Measurements from ENCODE around the gene PLXNA1.

Gene PLXNA1

GRCh38 chr3:126952261-126952982, 30.5 kb upstream of the PLXNA1 start:
- TF ChIP-seq TAF1 (IDR thresholded peaks at IDR 0.05; ENCODE audit: low read depth, low read length): no peak
- FAIRE-seq (no peak), DNase-seq (ENCODE audit: insufficient read length, low spot score) (no peak)

- no peak for FAIRE-seq
- TF ChIP-seq POLR2A (IDR thresholded peaks at IDR 0.05; ENCODE audit: low read depth, low read length): no peak
- TF ChIP-seq TAF1 (IDR thresholded peaks at IDR 0.05; ENCODE audit: low read depth, low read length): no peak
- no peak for TF ChIP-seq PAX5 (IDR thresholded peaks at IDR 0.05; ENCODE audit: insufficient read depth, low read length, severe bottlenecking)
- TF ChIP-seq POLR2AphosphoS5 (IDR thresholded peaks at IDR 0.05; ENCODE audit: low read depth, low read length): no peak
- no peak for TF ChIP-seq SPI1 (IDR thresholded peaks at IDR 0.05; ENCODE audit: low read depth, low read length)
- TF ChIP-seq POU2F2 (IDR thresholded peaks at IDR 0.05; ENCODE audit: low read depth, low read length): no peak
- DNase-seq (ENCODE audit: insufficient read length, low spot score): no peak
Observed at GRCh38 chr3:126952983-126953660, 29.8 kb upstream of the PLXNA1 start.

- FAIRE-seq: no peak
- TF ChIP-seq TAF1 (IDR thresholded peaks at IDR 0.05; ENCODE audit: low read depth, low read length): no peak
- TF ChIP-seq PAX5 (IDR thresholded peaks at IDR 0.05; ENCODE audit: insufficient read depth, low read length, severe bottlenecking): no peak
- TF ChIP-seq SPI1 (IDR thresholded peaks at IDR 0.05; ENCODE audit: low read depth, low read length): no peak
- TF ChIP-seq POU2F2 (IDR thresholded peaks at IDR 0.05; ENCODE audit: low read depth, low read length): no peak
- TF ChIP-seq POLR2A (IDR thresholded peaks at IDR 0.05; ENCODE audit: low read depth, low read length): no peak
- no peak for DNase-seq (ENCODE audit: insufficient read length, low spot score)
Observed at GRCh38 chr3:126954141-126954842, 28.6 kb upstream of the PLXNA1 start.

GRCh38 chr3:126955004-126955790, 27.7 kb upstream of the PLXNA1 start:
- TF ChIP-seq POLR2A (IDR thresholded peaks at IDR 0.05; ENCODE audit: low read depth, low read length) (no peak), POLR2AphosphoS5 (IDR thresholded peaks at IDR 0.05; ENCODE audit: low read depth, low read length) (no peak)
- FAIRE-seq (peak; percentile 86), DNase-seq (ENCODE audit: insufficient read length, low spot score) (no peak)

GRCh38 chr3:126956361-126956760, 26.6 kb upstream of the PLXNA1 start:
- no peak for DNase-seq (ENCODE audit: insufficient read length, low spot score)
- no peak for TF ChIP-seq SPI1 (IDR thresholded peaks at IDR 0.05; ENCODE audit: low read depth, low read length)
- TF ChIP-seq PAX5 (IDR thresholded peaks at IDR 0.05; ENCODE audit: insufficient read depth, low read length, severe bottlenecking): no peak
- TF ChIP-seq POLR2A (IDR thresholded peaks at IDR 0.05; ENCODE audit: low read depth, low read length): no peak
- no peak for TF ChIP-seq TAF1 (IDR thresholded peaks at IDR 0.05; ENCODE audit: low read depth, low read length)
- no peak for TF ChIP-seq POU2F2 (IDR thresholded peaks at IDR 0.05; ENCODE audit: low read depth, low read length)
- no peak for TF ChIP-seq POLR2AphosphoS5 (IDR thresholded peaks at IDR 0.05; ENCODE audit: low read depth, low read length)
- FAIRE-seq: peak; percentile 23

GRCh38 chr3:126956866-126957650, 25.9 kb upstream of the PLXNA1 start:
- peak; percentile 60 for FAIRE-seq
- TF ChIP-seq SPI1 (IDR thresholded peaks at IDR 0.05; ENCODE audit: low read depth, low read length) (no peak), PAX5 (IDR thresholded peaks at IDR 0.05; ENCODE audit: insufficient read depth, low read length, severe bottlenecking) (no peak), POU2F2 (IDR thresholded peaks at IDR 0.05; ENCODE audit: low read depth, low read length) (no peak), TAF1 (IDR thresholded peaks at IDR 0.05; ENCODE audit: low read depth, low read length) (no peak), POLR2AphosphoS5 (IDR thresholded peaks at IDR 0.05; ENCODE audit: low read depth, low read length) (no peak), POLR2A (IDR thresholded peaks at IDR 0.05; ENCODE audit: low read depth, low read length) (no peak)
- no peak for DNase-seq (ENCODE audit: insufficient read length, low spot score)

GRCh38 chr3:126957776-126958637, 24.9 kb upstream of the PLXNA1 start:
- DNase-seq (ENCODE audit: insufficient read length, low spot score): no peak
- no peak for FAIRE-seq
- TF ChIP-seq SPI1 (IDR thresholded peaks at IDR 0.05; ENCODE audit: low read depth, low read length) (no peak), POLR2A (IDR thresholded peaks at IDR 0.05; ENCODE audit: low read depth, low read length) (no peak), PAX5 (IDR thresholded peaks at IDR 0.05; ENCODE audit: insufficient read depth, low read length, severe bottlenecking) (no peak)

- no peak for FAIRE-seq
- no peak for DNase-seq (ENCODE audit: insufficient read length, low spot score)
- TF ChIP-seq POU2F2 (IDR thresholded peaks at IDR 0.05; ENCODE audit: low read depth, low read length): no peak
- TF ChIP-seq POLR2A (IDR thresholded peaks at IDR 0.05; ENCODE audit: low read depth, low read length): no peak
- no peak for TF ChIP-seq TAF1 (IDR thresholded peaks at IDR 0.05; ENCODE audit: low read depth, low read length)
- no peak for TF ChIP-seq PAX5 (IDR thresholded peaks at IDR 0.05; ENCODE audit: insufficient read depth, low read length, severe bottlenecking)
- no peak for TF ChIP-seq SPI1 (IDR thresholded peaks at IDR 0.05; ENCODE audit: low read depth, low read length)
- no peak for TF ChIP-seq POLR2AphosphoS5 (IDR thresholded peaks at IDR 0.05; ENCODE audit: low read depth, low read length)
Observed at GRCh38 chr3:126958638-126959085, 24.3 kb upstream of the PLXNA1 start.

Data from GM12891 (cell line).